DND-41 (cell line): ENCODE results near the gene NFATC2.

Source experiments
- ATAC-seq: fragments of 200-7000 bp; cut with Tn5 transposase; 3 replicates; pipeline ENCODE4 v1.9.1; 2021; ENCODE audit warnings: low read depth; ENCODE audit not compliant: insufficient read depth
- DNase-seq: peaks from one replicate; pipeline ENCODE4 v3.0.0-alpha.2; 2020
- H2AFZ ChIP-seq: 2 replicates; pipeline ENCODE4 v1.6.0; 2012; ENCODE audit warnings: low read depth, low read length
- H3K27ac ChIP-seq: 2 replicates; pipeline ENCODE4 v1.5.1; 2012; ENCODE audit warnings: low read length, inconsistent platforms
- H3K27me3 ChIP-seq: fragments of 200-600 bp; sonication (generic); 2 replicates; pipeline ENCODE4 v1.6.0; 2012; ENCODE audit warnings: low read length, mild to moderate bottlenecking, inconsistent platforms; ENCODE audit not compliant: insufficient read depth, poor library complexity
- H3K36me3 ChIP-seq: 2 replicates; pipeline ENCODE4 v1.5.1; 2012; ENCODE audit warnings: low read length, inconsistent platforms; ENCODE audit not compliant: insufficient read depth
- H3K4me1 ChIP-seq: 2 replicates; pipeline ENCODE4 v1.5.1; 2012; ENCODE audit warnings: mild to moderate bottlenecking, low read length; ENCODE audit not compliant: insufficient read depth
- H3K4me2 ChIP-seq: 2 replicates; pipeline ENCODE4 v1.6.0; 2012; ENCODE audit warnings: mild to moderate bottlenecking, moderate library complexity, low read length, inconsistent platforms; ENCODE audit not compliant: insufficient read depth
- H3K4me3 ChIP-seq, 2 experiments: fragments of 200-600 bp in 1 of 2; shearing (Covaris generic) in 1 of 2; 2 replicates each; pipeline ENCODE4 v1.5.1; 2012 to 2016; ENCODE audit warnings: inconsistent platforms in 2 of 2, low read length in 2 of 2, mild to moderate bottlenecking in 2 of 2, low read depth in 1 of 2, moderate library complexity in 1 of 2
- H3K79me2 ChIP-seq: 2 replicates; pipeline ENCODE4 v1.6.0; 2012; ENCODE audit warnings: low read length, inconsistent platforms; ENCODE audit not compliant: insufficient read depth
- H3K9ac ChIP-seq: 2 replicates; pipeline ENCODE4 v1.6.0; 2012; ENCODE audit warnings: low read depth, mild to moderate bottlenecking, inconsistent platforms, low read length, moderate library complexity
- H3K9me3 ChIP-seq: 2 replicates; pipeline ENCODE4 v1.5.1; 2012; ENCODE audit warnings: low read length, moderate library complexity, mild to moderate bottlenecking, inconsistent platforms; ENCODE audit not compliant: insufficient read depth, severe bottlenecking
- H4K20me1 ChIP-seq: 2 replicates; pipeline ENCODE4 v1.6.0; 2012; ENCODE audit warnings: low read length; ENCODE audit not compliant: insufficient read depth
- CTCF ChIP-seq: IDR thresholded peaks from 2 replicates; pipeline ENCODE4 v1.5.1; 2012; ENCODE audit warnings: borderline replicate concordance, low read length, moderate library complexity, mild to moderate bottlenecking; ENCODE audit not compliant: poor library complexity, severe bottlenecking; ENCODE audit errors: extremely low read depth
- EZH2 ChIP-seq: IDR thresholded peaks from 3 replicates; pipeline ENCODE4 v1.6.1; 2012; ENCODE audit warnings: borderline replicate concordance, low read depth, mild to moderate bottlenecking, moderate library complexity, low read length, inconsistent platforms; ENCODE audit not compliant: severe bottlenecking

The NFATC2 gene

DNA sequence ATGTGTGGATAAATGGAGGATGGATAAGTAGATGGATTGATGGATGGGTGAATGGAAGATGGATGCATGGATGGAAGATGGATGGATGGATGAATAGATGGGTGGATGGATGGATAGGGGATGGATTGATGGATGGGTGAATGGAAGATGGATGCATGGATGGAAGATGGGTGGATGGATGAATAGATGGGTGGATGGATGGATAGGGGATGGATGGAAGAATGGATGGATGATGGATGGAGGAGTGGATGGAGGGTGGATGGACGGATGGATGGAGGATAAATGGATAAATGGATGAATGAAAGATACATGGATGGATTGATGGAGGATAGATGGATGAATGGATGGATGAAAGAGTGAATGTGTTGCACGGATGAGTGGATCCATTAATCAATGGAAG is 3.0 kb upstream of the NFATC2 start:
- peaks cover 3% of the 10 kb centered on the region; the same call in 1 of the 2 replicates for H3K4me1 ChIP-seq
- H3K27ac ChIP-seq: no peak overlapping the region
- TF ChIP-seq EZH2 (no peak), CTCF (no peak)
- H3K36me3 ChIP-seq: no peaks in the 10 kb centered on the region
- H3K79me2 ChIP-seq: no peaks in the 10 kb centered on the region
- H3K9me3 ChIP-seq: no peaks in the 10 kb centered on the region
- no peak overlapping the region for H3K4me3 ChIP-seq
- H2AFZ ChIP-seq: no peak overlapping the region
- H4K20me1 ChIP-seq: peaks cover 3% of the 10 kb centered on the region; the same call in 1 of the 2 replicates
- H3K9ac ChIP-seq: no peak overlapping the region
- DNase-seq (no peak), ATAC-seq (no peak)
- H3K4me2 ChIP-seq: no peak overlapping the region
- H3K27me3 ChIP-seq: peaks cover 23% of the 10 kb centered on the region

DNA sequence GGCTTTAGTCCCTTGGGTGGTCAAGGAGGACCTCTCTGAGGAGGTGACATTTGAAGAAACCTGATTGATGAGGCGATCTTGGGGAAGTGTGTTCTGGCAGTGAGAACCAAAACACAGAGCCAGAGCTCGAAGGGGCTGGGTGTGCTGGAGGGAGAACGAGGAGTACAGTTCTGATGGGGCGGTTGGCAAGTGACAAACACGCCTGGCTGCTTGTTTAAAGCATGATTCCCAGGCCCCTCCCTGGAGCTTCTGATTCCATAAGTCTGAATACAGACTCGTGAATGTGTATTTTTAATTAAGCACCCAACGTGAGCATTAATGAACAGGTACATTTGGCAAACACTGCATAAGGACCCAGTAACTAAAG is 886 bp upstream of the NFATC2 start:
- Histone ChIP-seq H3K4me3 (no peak overlapping the region), H3K4me2 (no peak overlapping the region), H3K27me3 (peaks cover 44% of the 10 kb centered on the region), H3K4me1 (peaks cover 3% of the 10 kb centered on the region; the same call in 1 of the 2 replicates), H3K79me2 (no peaks in the 10 kb centered on the region), H2AFZ (no peak overlapping the region), H3K36me3 (no peaks in the 10 kb centered on the region), H3K27ac (no peak overlapping the region), H3K9ac (no peak overlapping the region), H4K20me1 (peaks cover 3% of the 10 kb centered on the region; the same call in 1 of the 2 replicates), H3K9me3 (no peaks in the 10 kb centered on the region)
- TF ChIP-seq CTCF (no peak), EZH2 (no peak)
- DNase-seq (no peak), ATAC-seq (no peak)

GRCh38 chr20:51542033-51542570 is 417 bp downstream of the NFATC2 start:
- H3K4me1 ChIP-seq: peaks cover 3% of the 10 kb centered on the region; the same call in 1 of the 2 replicates
- TF ChIP-seq EZH2 (no peak), CTCF (peak; percentile 24)
- H3K36me3 ChIP-seq: no peaks in the 10 kb centered on the region
- no peak overlapping the region for H2AFZ ChIP-seq
- no peaks in the 10 kb centered on the region for H3K79me2 ChIP-seq
- no peaks in the 10 kb centered on the region for H3K9me3 ChIP-seq
- no peak for ATAC-seq
- H3K4me3 ChIP-seq: no peak overlapping the region
- H3K9ac ChIP-seq: no peak overlapping the region
- no peak overlapping the region for H3K4me2 ChIP-seq
- DNase-seq: no peak
- no peak overlapping the region for H3K27ac ChIP-seq
- H4K20me1 ChIP-seq: peaks cover 3% of the 10 kb centered on the region; the same call in 1 of the 2 replicates
- peaks cover 48% of the 10 kb centered on the region for H3K27me3 ChIP-seq
